CD14-positive monocyte (primary cell): Measurements from ENCODE around the gene LMX1B. TPM values are rescaled to one million over a fixed set of nuclear protein-coding genes. Genes with fewer than 3 reads are reported as not detected.

Experiments
- DNase-seq, 3 donors: peaks; one replicate each; pipeline ENCODE4 v3.0.0-alpha.2; 2011 to 2022
- H2AFZ ChIP-seq: 2 replicates; pipeline ENCODE4 v1.6.0; 2012; ENCODE audit warnings: mild to moderate bottlenecking, low read depth, low read length, inconsistent platforms; ENCODE audit not compliant: insufficient read depth, poor library complexity, severe bottlenecking
- H3K27ac ChIP-seq, 2 donors: 1 replicate in 1 of 2; 2 replicates in 1 of 2; pipeline ENCODE4 v1.5.1; 2012 to 2013; ENCODE audit warnings: low read length in 2 of 2, control low read depth in 1 of 2, inconsistent platforms in 1 of 2, low read depth in 1 of 2, mild to moderate bottlenecking in 1 of 2
- H3K27me3 ChIP-seq, 2 donors: one replicate each; pipeline versions ENCODE4 v1.6.0 to v1.6.1; 2011 to 2013; ENCODE audit warnings: low read length in 2 of 2; ENCODE audit not compliant: control insufficient read depth in 2 of 2, insufficient read depth in 2 of 2
- H3K36me3 ChIP-seq, 2 donors: replicated peaks in 1 of 2; 1 replicate in 1 of 2; 2 replicates in 1 of 2; pipeline versions ENCODE4 v1.5.1 to v1.6.1; 2012 to 2013; ENCODE audit warnings: low read length in 2 of 2, control low read depth in 1 of 2, inconsistent platforms in 1 of 2, mild to moderate bottlenecking in 1 of 2; ENCODE audit not compliant: insufficient read depth in 2 of 2, control insufficient read depth in 1 of 2
- H3K4me1 ChIP-seq, 2 donors: 1 replicate in 1 of 2; 2 replicates in 1 of 2; pipeline versions ENCODE4 v1.5.1 to v1.6.1; 2012 to 2013; ENCODE audit warnings: low read length in 2 of 2, control low read depth in 1 of 2, inconsistent platforms in 1 of 2, mild to moderate bottlenecking in 1 of 2, moderate library complexity in 1 of 2; ENCODE audit not compliant: insufficient read depth in 2 of 2, control insufficient read depth in 1 of 2
- H3K4me2 ChIP-seq: replicated peaks from 2 replicates; pipeline ENCODE3; 2012; ENCODE audit warnings: low read length, moderate library complexity, mild to moderate bottlenecking; ENCODE audit not compliant: poor library complexity, severe bottlenecking; ENCODE audit errors: extremely low read depth
- H3K4me3 ChIP-seq, 3 experiments: fragments of 200-600 bp in 1 of 3; sonication (generic) in 1 of 3; replicated peaks in 1 of 3; 1 replicate in 2 of 3; 2 replicates in 1 of 3; pipeline ENCODE4 v1.5.1; 2011 to 2013; ENCODE audit warnings: low read length in 3 of 3, mild to moderate bottlenecking in 3 of 3, control low read depth in 2 of 3, low read depth in 2 of 3, inconsistent platforms in 1 of 3, moderate library complexity in 1 of 3
- H3K79me2 ChIP-seq: 2 replicates; pipeline ENCODE4 v1.6.0; 2012; ENCODE audit warnings: mild to moderate bottlenecking, control low read depth, inconsistent platforms, low read length, moderate library complexity; ENCODE audit not compliant: insufficient read depth
- H3K9ac ChIP-seq: 2 replicates; pipeline ENCODE4 v1.6.0; 2017; ENCODE audit warnings: low read length, mild to moderate bottlenecking; ENCODE audit not compliant: insufficient read depth, poor library complexity, severe bottlenecking
- H3K9me3 ChIP-seq, 2 donors: replicated peaks in 1 of 2; 1 replicate in 1 of 2; 2 replicates in 1 of 2; pipeline versions ENCODE4 v1.5.1 to v1.6.1; 2012 to 2013; ENCODE audit warnings: low read length in 2 of 2, control low read depth in 1 of 2; ENCODE audit not compliant: control insufficient read depth in 1 of 2, insufficient read depth in 1 of 2
- H4K20me1 ChIP-seq: 2 replicates; pipeline ENCODE4 v1.6.0; 2012; ENCODE audit warnings: mild to moderate bottlenecking, low read length, control low read depth, moderate library complexity; ENCODE audit not compliant: insufficient read depth
- H3K27ac Mint-ChIP-seq, 7 donors: one replicate each; pipeline ENCODE4 v1.8.0; 2020; ENCODE audit warnings: mild to moderate bottlenecking in 7 of 7, mixed read lengths in 7 of 7, moderate library complexity in 6 of 7, inconsistent platforms in 2 of 7
- H3K27me3 Mint-ChIP-seq, 3 donors: one replicate each; pipeline ENCODE4 v1.8.0; 2021 to 2022; ENCODE audit warnings: low read depth in 3 of 3, mild to moderate bottlenecking in 3 of 3, mixed read lengths in 3 of 3, moderate library complexity in 3 of 3, inconsistent platforms in 1 of 3
- H3K36me3 Mint-ChIP-seq, 2 donors: one replicate each; pipeline ENCODE4 v1.8.0; 2020; ENCODE audit warnings: mixed read lengths in 2 of 2, inconsistent platforms in 1 of 2, mild to moderate bottlenecking in 1 of 2
- H3K4me1 Mint-ChIP-seq: one replicate; pipeline ENCODE4 v1.8.0; 2020; ENCODE audit warnings: mild to moderate bottlenecking, mixed read lengths
- H3K4me3 Mint-ChIP-seq, 2 donors: one replicate each; pipeline ENCODE4 v1.8.0; 2020; ENCODE audit warnings: mild to moderate bottlenecking in 2 of 2, mixed read lengths in 2 of 2, moderate library complexity in 1 of 2
- H3K9me3 Mint-ChIP-seq, 7 donors: one replicate each; pipeline ENCODE4 v1.8.0; 2020 to 2022; ENCODE audit warnings: mixed read lengths in 7 of 7, mild to moderate bottlenecking in 6 of 7, moderate library complexity in 6 of 7, inconsistent platforms in 2 of 7
- WGBS: methylation state at CpG from one replicate; pipeline ENCODE4 v1.1.5; 2013; ENCODE audit warnings: missing lambda C conversion rate; ENCODE audit not compliant: insufficient coverage; 5-methylcytosine and 5-hydroxymethylcytosine counted together
- intact Hi-C, 2 donors: fragments of 100-400 bp; cut with micrococcal nuclease; formaldehyde crosslinking; loops; one replicate each; pipeline versions ENCODE4 v1.15.0 to v1.15.1; 2023
- polyA plus RNA-seq, 3 donors: library from polyadenylated mRNA; depleted of rRNA in 1 of 3; unstranded in 2 of 3; stranded (reverse) in 1 of 3; fragments of 300-500 nt in 2 of 3; fragments of >200 nt in 1 of 3; fragmentation: Illumina TruSeq in 2 of 3; gene quantifications; 1 replicate in 2 of 3; 2 replicates in 1 of 3; pipeline ENCODE4 v1.2.3, GENCODE V29; 2012 to 2021
- TF ChIP-seq, protein P1 (sequence below): fragments of 200-600 bp; IDR thresholded peaks from one replicate; pipeline ENCODE4 v1.8.0; 2022; ENCODE audit warnings: antibody characterized with exemption, mild to moderate bottlenecking

LMX1B gene
- polyA plus RNA-seq, 3 donors: not detected

- no peak overlapping the region for H3K4me2 ChIP-seq
- H3K36me3 ChIP-seq: no peaks in the 10 kb centered on the region
- Mint-ChIP-seq H3K4me1 (no peaks in the 10 kb centered on the region), H3K9me3 (peaks cover 0 to 2% (median 0%) of the 10 kb centered on the region in 7 donors), H3K4me3 (no peak overlapping the region), H3K36me3 (no peaks in the 10 kb centered on the region), H3K27ac (no peak overlapping the region), H3K27me3 (peaks cover 23 to 43% (median 29%) of the 10 kb centered on the region in 3 donors)
- no peaks in the 10 kb centered on the region for H3K9me3 ChIP-seq
- intact Hi-C loops: no loop called here
- H3K27me3 ChIP-seq: peaks cover 0 to 10% of the 10 kb centered on the region in 2 donors
- H3K79me2 ChIP-seq: no peaks in the 10 kb centered on the region
- no peak overlapping the region for H3K9ac ChIP-seq
- no peak overlapping the region for H2AFZ ChIP-seq
- no peaks in the 10 kb centered on the region for H4K20me1 ChIP-seq
- no peaks in the 10 kb centered on the region for H3K4me1 ChIP-seq
- no peak overlapping the region for H3K4me3 ChIP-seq
- no peak for DNase-seq
- TF ChIP-seq, protein P1, sequence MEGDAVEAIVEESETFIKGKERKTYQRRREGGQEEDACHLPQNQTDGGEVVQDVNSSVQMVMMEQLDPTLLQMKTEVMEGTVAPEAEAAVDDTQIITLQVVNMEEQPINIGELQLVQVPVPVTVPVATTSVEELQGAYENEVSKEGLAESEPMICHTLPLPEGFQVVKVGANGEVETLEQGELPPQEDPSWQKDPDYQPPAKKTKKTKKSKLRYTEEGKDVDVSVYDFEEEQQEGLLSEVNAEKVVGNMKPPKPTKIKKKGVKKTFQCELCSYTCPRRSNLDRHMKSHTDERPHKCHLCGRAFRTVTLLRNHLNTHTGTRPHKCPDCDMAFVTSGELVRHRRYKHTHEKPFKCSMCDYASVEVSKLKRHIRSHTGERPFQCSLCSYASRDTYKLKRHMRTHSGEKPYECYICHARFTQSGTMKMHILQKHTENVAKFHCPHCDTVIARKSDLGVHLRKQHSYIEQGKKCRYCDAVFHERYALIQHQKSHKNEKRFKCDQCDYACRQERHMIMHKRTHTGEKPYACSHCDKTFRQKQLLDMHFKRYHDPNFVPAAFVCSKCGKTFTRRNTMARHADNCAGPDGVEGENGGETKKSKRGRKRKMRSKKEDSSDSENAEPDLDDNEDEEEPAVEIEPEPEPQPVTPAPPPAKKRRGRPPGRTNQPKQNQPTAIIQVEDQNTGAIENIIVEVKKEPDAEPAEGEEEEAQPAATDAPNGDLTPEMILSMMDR: no peak
- no peak overlapping the region for H3K27ac ChIP-seq
- WGBS: 97% methylated on average over 5 of the region's 13 CpGs
These were observed 44.6 kb downstream of the LMX1B start for GRCh38 chr9:126658201-126658825.

DNA sequence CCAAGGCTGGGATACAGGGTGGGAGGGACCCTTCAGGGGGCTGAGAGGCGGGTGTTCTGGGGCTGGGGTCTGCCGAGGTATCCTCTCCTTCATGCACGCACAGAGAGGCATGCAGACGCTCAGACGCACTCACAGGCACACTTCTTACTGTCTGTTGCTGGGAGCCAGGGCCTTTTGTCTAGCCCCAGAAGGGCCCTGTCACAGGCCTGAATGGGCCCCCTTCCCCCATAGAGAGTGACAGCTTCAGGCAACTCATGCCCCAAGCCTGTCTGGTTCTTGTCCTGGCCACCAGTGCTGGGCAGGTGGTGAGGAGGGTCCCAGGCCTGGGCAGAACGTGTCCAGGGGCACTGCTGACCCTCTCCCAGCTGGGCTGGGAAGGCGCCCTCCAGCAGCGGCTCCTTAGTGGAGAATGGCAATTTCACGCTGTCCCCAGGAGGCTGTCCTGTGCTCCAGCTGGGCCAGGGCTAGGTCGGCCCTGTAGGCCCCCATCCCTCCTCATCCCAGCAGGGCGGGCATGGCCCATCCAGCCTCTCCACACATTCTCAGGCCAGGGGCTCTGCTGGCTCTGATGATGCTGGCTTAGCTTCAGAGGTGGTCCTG, 45.3 kb downstream of the LMX1B start:
- no peak overlapping the region for H3K27ac ChIP-seq
- no peaks in the 10 kb centered on the region for H3K36me3 ChIP-seq
- Mint-ChIP-seq H3K9me3 (no peaks in the 10 kb centered on the region), H3K27me3 (peaks cover 15 to 43% (median 30%) of the 10 kb centered on the region in 3 donors), H3K4me1 (no peaks in the 10 kb centered on the region), H3K27ac (no peak overlapping the region), H3K4me3 (no peak overlapping the region), H3K36me3 (no peaks in the 10 kb centered on the region)
- no peaks in the 10 kb centered on the region for H3K79me2 ChIP-seq
- no peak overlapping the region for H3K4me2 ChIP-seq
- peaks cover 0 to 13% of the 10 kb centered on the region in 2 donors for H3K27me3 ChIP-seq
- intact Hi-C loops: no loop called here
- no peak overlapping the region for H3K9ac ChIP-seq
- no peaks in the 10 kb centered on the region for H3K4me1 ChIP-seq
- TF ChIP-seq, protein P1: no peak
- no peak overlapping the region for H2AFZ ChIP-seq
- H3K4me3 ChIP-seq: no peak overlapping the region
- no peaks in the 10 kb centered on the region for H4K20me1 ChIP-seq
- no peaks in the 10 kb centered on the region for H3K9me3 ChIP-seq
- DNase-seq: no peak
- 92% methylated on average over 9 of the region's 11 CpGs for WGBS
